ENCODE data around the gene CCS.

DNA sequence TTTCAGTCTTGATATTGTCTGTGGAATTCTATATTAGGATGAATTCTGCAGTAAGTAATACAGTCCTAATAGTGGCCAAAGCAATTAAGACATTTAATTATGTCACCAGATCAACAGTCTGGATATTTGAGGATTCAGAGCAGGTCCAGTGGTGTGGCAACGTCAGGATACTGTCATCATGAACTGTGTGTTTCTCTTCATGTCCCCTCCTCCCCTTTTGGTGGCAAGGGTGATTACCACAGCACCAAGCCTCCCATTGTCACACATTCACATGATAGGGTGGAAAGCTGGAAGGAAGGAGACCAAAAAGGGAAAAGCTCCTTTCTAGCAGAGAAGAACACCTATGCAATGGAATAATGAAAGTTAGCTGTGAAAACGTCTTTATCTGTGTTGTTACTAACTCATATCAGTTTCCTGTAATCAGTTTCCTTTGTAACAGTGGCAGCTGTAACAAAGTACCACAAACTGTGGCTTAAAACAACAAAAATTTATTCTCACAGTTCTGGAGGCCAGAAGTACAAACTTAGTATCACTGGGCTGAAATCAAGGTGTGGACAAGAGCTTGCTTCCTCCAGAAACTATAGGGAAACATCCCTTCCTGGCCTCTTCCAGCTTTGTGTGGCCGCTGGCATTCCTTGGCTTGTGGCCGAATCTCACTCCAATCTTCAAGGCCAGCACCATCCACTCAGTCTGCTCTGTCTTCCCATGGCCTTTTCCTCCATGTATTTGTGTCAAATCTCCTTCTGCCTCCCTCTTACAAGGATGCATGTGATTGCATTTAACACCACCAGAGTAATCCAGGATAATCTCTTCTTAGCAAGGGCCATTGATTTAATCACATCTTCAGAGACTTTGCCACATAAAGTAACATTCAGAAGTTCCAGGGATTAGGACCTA, 17.0 kb downstream of the CCS start:
- TF ChIP-seq, protein P1, sequence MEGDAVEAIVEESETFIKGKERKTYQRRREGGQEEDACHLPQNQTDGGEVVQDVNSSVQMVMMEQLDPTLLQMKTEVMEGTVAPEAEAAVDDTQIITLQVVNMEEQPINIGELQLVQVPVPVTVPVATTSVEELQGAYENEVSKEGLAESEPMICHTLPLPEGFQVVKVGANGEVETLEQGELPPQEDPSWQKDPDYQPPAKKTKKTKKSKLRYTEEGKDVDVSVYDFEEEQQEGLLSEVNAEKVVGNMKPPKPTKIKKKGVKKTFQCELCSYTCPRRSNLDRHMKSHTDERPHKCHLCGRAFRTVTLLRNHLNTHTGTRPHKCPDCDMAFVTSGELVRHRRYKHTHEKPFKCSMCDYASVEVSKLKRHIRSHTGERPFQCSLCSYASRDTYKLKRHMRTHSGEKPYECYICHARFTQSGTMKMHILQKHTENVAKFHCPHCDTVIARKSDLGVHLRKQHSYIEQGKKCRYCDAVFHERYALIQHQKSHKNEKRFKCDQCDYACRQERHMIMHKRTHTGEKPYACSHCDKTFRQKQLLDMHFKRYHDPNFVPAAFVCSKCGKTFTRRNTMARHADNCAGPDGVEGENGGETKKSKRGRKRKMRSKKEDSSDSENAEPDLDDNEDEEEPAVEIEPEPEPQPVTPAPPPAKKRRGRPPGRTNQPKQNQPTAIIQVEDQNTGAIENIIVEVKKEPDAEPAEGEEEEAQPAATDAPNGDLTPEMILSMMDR (IDR thresholded peaks at IDR 0.05), result no peak
- TF ChIP-seq EP300 (IDR thresholded peaks at IDR 0.05) (no peak), POLR2A (IDR thresholded peaks at IDR 0.05) (no peak)
